ENCODE measurements around the gene RNF14.

The RNF14 gene

GRCh38 chr5:141948812-141949211, 20.1 kb upstream of the RNF14 start:
- DNase-seq (ENCODE audit: low spot score): no peak

- no peak for DNase-seq (ENCODE audit: low spot score)
These were observed 19.4 kb upstream of the RNF14 start for GRCh38 chr5:141949511-141949910.

GRCh38 chr5:141950207-141951005, 18.5 kb upstream of the RNF14 start:
- DNase-seq (ENCODE audit: low spot score): no peak

GRCh38 chr5:141951332-141951781, 17.5 kb upstream of the RNF14 start:
- no peak for DNase-seq (ENCODE audit: low spot score)

GRCh38 chr5:141952020-141952419, 16.9 kb upstream of the RNF14 start:
- DNase-seq (ENCODE audit: low spot score): no peak

GRCh38 chr5:141954194-141954593, 14.7 kb upstream of the RNF14 start:
- DNase-seq (ENCODE audit: low spot score): no peak

GRCh38 chr5:141957367-141957996, 11.4 kb upstream of the RNF14 start:
- no peak for DNase-seq (ENCODE audit: low spot score)

GRCh38 chr5:141958113-141958512, 10.8 kb upstream of the RNF14 start, which contains the start of gene PCDH12:
Gene PCDH12, minus strand, starts transcription at chr5:141958202. Its CDS starts 351 bp downstream, at chr5:141957851.
- no peak for DNase-seq (ENCODE audit: low spot score)

GRCh38 chr5:141958546-141959172, 10.2 kb upstream of the RNF14 start:
- no peak for DNase-seq (ENCODE audit: low spot score)

- DNase-seq (ENCODE audit: low spot score): no peak
These were observed 8.9 kb upstream of the RNF14 start for GRCh38 chr5:141960018-141960417.

GRCh38 chr5:141960449-141961323, 8.2 kb upstream of the RNF14 start:
- peak; percentile 84 for DNase-seq (ENCODE audit: low spot score)

- no peak for DNase-seq (ENCODE audit: low spot score)
These were observed 7.4 kb upstream of the RNF14 start for GRCh38 chr5:141961466-141961865.

GRCh38 chr5:141963701-141964100, 5.2 kb upstream of the RNF14 start:
- DNase-seq (ENCODE audit: low spot score): no peak

- DNase-seq (ENCODE audit: low spot score): no peak
These were observed 3.8 kb upstream of the RNF14 start for GRCh38 chr5:141965071-141965470.

- no peak for DNase-seq (ENCODE audit: low spot score)
These were observed 2.5 kb upstream of the RNF14 start for GRCh38 chr5:141966275-141966962.

GRCh38 chr5:141966963-141967333, 2.0 kb upstream of the RNF14 start:
- no peak for DNase-seq (ENCODE audit: low spot score)

GRCh38 chr5:141969783-141970771, 1.2 kb downstream of the RNF14 start:
- peak; percentile 40 for DNase-seq (ENCODE audit: low spot score)

GRCh38 chr5:141973871-141974595, 5.1 kb downstream of the RNF14 start:
- no peak for DNase-seq (ENCODE audit: low spot score)

- no peak for DNase-seq (ENCODE audit: low spot score)
These were observed 7.3 kb downstream of the RNF14 start for GRCh38 chr5:141976176-141976575.
